ENCODE measurements around the gene ANTXR2.

Gene ANTXR2

DNA sequence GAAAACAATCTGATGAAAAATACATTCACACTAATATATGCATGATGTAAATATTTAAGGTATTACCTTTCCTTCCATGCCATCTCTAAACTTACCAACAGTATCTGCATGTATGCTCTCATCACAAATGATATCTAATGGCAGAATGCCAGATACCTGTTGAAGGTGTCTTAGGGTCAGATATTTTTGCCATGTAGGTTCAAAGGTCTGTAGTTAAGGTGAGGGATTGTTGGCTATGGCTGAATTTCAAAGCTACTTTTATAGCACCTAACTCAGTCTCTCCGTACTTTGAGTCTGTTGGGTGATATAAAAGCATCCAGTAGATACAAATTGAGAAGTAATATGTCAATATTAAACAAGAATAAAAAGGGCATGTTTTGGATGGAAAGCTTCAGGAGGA is 19.8 kb upstream of the ANTXR2 start:
- DNase-seq = no peak
- H3K27me3 ChIP-seq (replicated peaks; ENCODE audit: control insufficient read depth, insufficient read depth, low read length, poor library complexity, severe bottlenecking) = no peaks in the 10 kb centered on the region
- H3K4me3 ChIP-seq (ENCODE audit: insufficient read depth, low read depth, low read length, poor library complexity, severe bottlenecking) = no peak overlapping the region
- no peaks in the 10 kb centered on the region for H3K36me3 ChIP-seq (ENCODE audit: control insufficient read depth, insufficient read depth, low read length)
- H3K9me3 ChIP-seq (ENCODE audit: control insufficient read depth, low read length) = no peaks in the 10 kb centered on the region
- no peak overlapping the region for H3K27ac ChIP-seq (ENCODE audit: insufficient read depth, low read length, poor library complexity, severe bottlenecking)
- no peaks in the 10 kb centered on the region for H3K4me1 ChIP-seq (ENCODE audit: control insufficient read depth, insufficient read depth, low read length, poor library complexity, severe bottlenecking)

DNA sequence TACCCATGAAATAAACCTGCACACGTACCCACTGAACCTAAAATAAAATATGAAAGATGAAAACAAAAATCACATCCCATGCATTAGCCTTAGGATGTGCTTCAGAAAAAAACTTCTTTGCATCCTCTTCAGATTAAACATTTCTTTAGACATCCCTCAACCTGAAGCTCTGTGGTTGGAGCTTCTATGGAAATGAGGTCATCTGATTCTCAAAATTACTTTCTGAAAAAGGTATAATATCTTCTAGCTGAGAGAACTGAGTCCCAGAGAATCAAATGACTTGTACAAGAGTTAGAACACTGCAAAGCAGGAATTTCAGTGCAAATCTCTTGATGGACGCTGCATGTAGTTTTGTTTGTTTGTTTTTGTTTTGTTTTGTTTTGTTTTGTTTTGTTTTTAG is 19.1 kb upstream of the ANTXR2 start:
- H3K27ac ChIP-seq (ENCODE audit: insufficient read depth, low read length, poor library complexity, severe bottlenecking) = no peak overlapping the region
- no peaks in the 10 kb centered on the region for H3K36me3 ChIP-seq (ENCODE audit: control insufficient read depth, insufficient read depth, low read length)
- no peaks in the 10 kb centered on the region for H3K4me1 ChIP-seq (ENCODE audit: control insufficient read depth, insufficient read depth, low read length, poor library complexity, severe bottlenecking)
- no peaks in the 10 kb centered on the region for H3K9me3 ChIP-seq (ENCODE audit: control insufficient read depth, low read length)
- DNase-seq = no peak
- no peaks in the 10 kb centered on the region for H3K27me3 ChIP-seq (replicated peaks; ENCODE audit: control insufficient read depth, insufficient read depth, low read length, poor library complexity, severe bottlenecking)
- H3K4me3 ChIP-seq (ENCODE audit: insufficient read depth, low read depth, low read length, poor library complexity, severe bottlenecking) = no peak overlapping the region

DNA sequence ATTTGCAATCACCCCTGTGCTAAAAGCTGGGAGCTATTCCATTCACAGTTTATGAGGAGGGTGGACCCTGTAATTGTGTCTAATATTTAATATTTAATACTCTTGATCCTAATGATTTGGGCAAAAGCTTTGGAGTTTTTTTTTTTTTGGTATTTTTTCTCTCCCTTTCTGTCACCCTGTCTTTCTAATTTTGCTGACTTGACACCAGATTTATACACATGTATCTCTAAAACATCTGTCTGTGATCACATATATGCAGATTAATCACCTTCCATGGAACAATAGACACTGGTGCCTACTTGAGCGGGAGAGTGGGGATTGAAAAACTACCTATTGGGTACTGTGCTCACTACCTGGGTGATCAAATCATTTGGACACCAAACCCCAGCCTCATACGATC is 18.7 kb upstream of the ANTXR2 start:
- H3K4me1 ChIP-seq (ENCODE audit: control insufficient read depth, insufficient read depth, low read length, poor library complexity, severe bottlenecking) = no peaks in the 10 kb centered on the region
- no peak for DNase-seq
- H3K27me3 ChIP-seq (replicated peaks; ENCODE audit: control insufficient read depth, insufficient read depth, low read length, poor library complexity, severe bottlenecking) = no peaks in the 10 kb centered on the region
- no peaks in the 10 kb centered on the region for H3K9me3 ChIP-seq (ENCODE audit: control insufficient read depth, low read length)
- no peak overlapping the region for H3K4me3 ChIP-seq (ENCODE audit: insufficient read depth, low read depth, low read length, poor library complexity, severe bottlenecking)
- no peaks in the 10 kb centered on the region for H3K36me3 ChIP-seq (ENCODE audit: control insufficient read depth, insufficient read depth, low read length)
- no peak overlapping the region for H3K27ac ChIP-seq (ENCODE audit: insufficient read depth, low read length, poor library complexity, severe bottlenecking)

DNA sequence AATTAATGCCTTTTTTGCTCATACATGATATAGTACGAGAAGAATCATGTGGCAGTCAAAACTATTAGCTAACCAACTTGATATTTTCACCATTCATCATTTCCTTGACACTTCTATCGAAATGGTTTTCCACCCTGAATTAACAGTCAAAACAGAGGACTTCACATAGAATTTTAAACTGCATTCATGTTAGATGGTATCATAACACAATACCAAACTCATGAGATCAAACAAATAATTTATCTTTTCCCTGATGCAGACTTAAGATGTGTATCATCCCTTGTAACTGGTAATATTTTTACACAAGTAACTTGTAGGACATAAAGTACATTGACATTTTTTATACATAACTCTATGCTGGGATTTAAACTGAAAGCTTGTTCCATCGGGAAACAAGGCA is 18.2 kb upstream of the ANTXR2 start:
- H3K9me3 ChIP-seq (ENCODE audit: control insufficient read depth, low read length) = no peaks in the 10 kb centered on the region
- H3K27ac ChIP-seq (ENCODE audit: insufficient read depth, low read length, poor library complexity, severe bottlenecking) = no peak overlapping the region
- no peaks in the 10 kb centered on the region for H3K27me3 ChIP-seq (replicated peaks; ENCODE audit: control insufficient read depth, insufficient read depth, low read length, poor library complexity, severe bottlenecking)
- H3K4me1 ChIP-seq (ENCODE audit: control insufficient read depth, insufficient read depth, low read length, poor library complexity, severe bottlenecking) = no peaks in the 10 kb centered on the region
- H3K4me3 ChIP-seq (ENCODE audit: insufficient read depth, low read depth, low read length, poor library complexity, severe bottlenecking) = no peak overlapping the region
- no peak for DNase-seq
- no peaks in the 10 kb centered on the region for H3K36me3 ChIP-seq (ENCODE audit: control insufficient read depth, insufficient read depth, low read length)

DNA sequence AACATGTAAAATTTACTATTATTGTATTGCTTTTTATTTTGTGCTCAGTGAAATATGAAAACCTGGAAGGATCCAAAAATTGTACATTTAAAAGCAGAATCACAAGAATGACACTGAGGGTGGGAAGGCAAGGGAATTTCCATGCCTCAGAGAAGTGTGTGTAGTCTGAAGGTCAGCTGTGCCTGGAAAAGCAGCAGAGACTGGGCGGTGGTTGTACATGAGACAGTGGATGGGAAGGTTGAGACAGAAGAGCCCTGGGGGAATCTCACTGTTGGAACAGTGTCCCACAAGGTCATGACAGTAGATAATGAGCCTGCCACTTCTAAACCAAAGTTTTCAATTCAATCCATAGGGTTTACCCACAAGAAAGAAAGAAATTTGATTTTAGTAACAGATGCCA is 17.1 kb upstream of the ANTXR2 start:
- no peaks in the 10 kb centered on the region for H3K4me1 ChIP-seq (ENCODE audit: control insufficient read depth, insufficient read depth, low read length, poor library complexity, severe bottlenecking)
- no peaks in the 10 kb centered on the region for H3K27me3 ChIP-seq (replicated peaks; ENCODE audit: control insufficient read depth, insufficient read depth, low read length, poor library complexity, severe bottlenecking)
- no peak for DNase-seq
- H3K9me3 ChIP-seq (ENCODE audit: control insufficient read depth, low read length) = no peaks in the 10 kb centered on the region
- no peak overlapping the region for H3K27ac ChIP-seq (ENCODE audit: insufficient read depth, low read length, poor library complexity, severe bottlenecking)
- no peak overlapping the region for H3K4me3 ChIP-seq (ENCODE audit: insufficient read depth, low read depth, low read length, poor library complexity, severe bottlenecking)
- no peaks in the 10 kb centered on the region for H3K36me3 ChIP-seq (ENCODE audit: control insufficient read depth, insufficient read depth, low read length)

DNA sequence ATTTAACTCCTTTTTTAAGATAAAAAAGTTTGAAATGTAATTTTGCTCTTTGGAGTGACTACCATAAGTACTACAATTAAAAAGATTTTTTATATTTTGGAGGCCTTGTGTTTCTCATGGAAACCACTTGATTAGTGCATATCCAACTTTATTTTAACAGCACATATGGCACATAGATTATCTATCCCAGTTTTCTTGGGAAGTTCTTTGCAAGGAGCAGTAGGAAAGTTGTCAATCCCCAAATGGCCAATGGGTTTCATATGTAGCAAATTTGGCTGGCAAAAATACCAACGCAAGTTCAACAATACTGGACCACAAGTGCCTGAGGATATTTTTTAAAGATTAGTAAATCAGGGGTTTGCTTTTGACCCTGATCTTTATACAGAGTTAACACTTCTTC is 15.4 kb upstream of the ANTXR2 start:
- H3K9me3 ChIP-seq (ENCODE audit: control insufficient read depth, low read length) = no peaks in the 10 kb centered on the region
- no peaks in the 10 kb centered on the region for H3K27me3 ChIP-seq (replicated peaks; ENCODE audit: control insufficient read depth, insufficient read depth, low read length, poor library complexity, severe bottlenecking)
- DNase-seq = no peak

DNA sequence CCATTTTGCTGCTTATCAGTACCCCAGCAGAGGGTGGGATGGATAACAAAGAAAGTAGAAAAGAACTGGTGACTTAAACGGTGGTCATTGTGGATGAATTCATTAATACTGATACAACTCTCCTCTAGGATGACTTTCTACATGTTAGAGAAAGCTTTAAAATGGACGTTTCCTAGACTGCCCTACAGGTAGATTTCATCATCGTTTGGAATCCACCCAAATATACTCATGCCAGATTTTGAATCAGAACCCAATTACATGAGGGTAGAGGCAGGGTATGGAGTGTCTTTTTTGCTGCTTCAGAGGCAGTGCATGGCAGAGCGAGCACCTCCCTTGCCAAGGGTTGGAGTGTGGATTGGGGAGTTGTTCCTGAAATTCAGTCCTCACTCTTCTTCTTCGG is 13.3 kb upstream of the ANTXR2 start:
- no peak for DNase-seq
- no peaks in the 10 kb centered on the region for H3K36me3 ChIP-seq (ENCODE audit: control insufficient read depth, insufficient read depth, low read length)
- no peak overlapping the region for H3K4me3 ChIP-seq (ENCODE audit: insufficient read depth, low read depth, low read length, poor library complexity, severe bottlenecking)
- H3K4me1 ChIP-seq (ENCODE audit: control insufficient read depth, insufficient read depth, low read length, poor library complexity, severe bottlenecking) = no peaks in the 10 kb centered on the region
- H3K27me3 ChIP-seq (replicated peaks; ENCODE audit: control insufficient read depth, insufficient read depth, low read length, poor library complexity, severe bottlenecking) = no peaks in the 10 kb centered on the region
- no peaks in the 10 kb centered on the region for H3K9me3 ChIP-seq (ENCODE audit: control insufficient read depth, low read length)
- no peak overlapping the region for H3K27ac ChIP-seq (ENCODE audit: insufficient read depth, low read length, poor library complexity, severe bottlenecking)

More for the DNA sequence above, 15.4 kb upstream of the ANTXR2 start:
- H3K4me3 ChIP-seq (ENCODE audit: insufficient read depth, low read depth, low read length, poor library complexity, severe bottlenecking) = no peak overlapping the region
- no peaks in the 10 kb centered on the region for H3K36me3 ChIP-seq (ENCODE audit: control insufficient read depth, insufficient read depth, low read length)
- H3K4me1 ChIP-seq (ENCODE audit: control insufficient read depth, insufficient read depth, low read length, poor library complexity, severe bottlenecking) = no peaks in the 10 kb centered on the region
- H3K27ac ChIP-seq (ENCODE audit: insufficient read depth, low read length, poor library complexity, severe bottlenecking) = no peak overlapping the region

DNA sequence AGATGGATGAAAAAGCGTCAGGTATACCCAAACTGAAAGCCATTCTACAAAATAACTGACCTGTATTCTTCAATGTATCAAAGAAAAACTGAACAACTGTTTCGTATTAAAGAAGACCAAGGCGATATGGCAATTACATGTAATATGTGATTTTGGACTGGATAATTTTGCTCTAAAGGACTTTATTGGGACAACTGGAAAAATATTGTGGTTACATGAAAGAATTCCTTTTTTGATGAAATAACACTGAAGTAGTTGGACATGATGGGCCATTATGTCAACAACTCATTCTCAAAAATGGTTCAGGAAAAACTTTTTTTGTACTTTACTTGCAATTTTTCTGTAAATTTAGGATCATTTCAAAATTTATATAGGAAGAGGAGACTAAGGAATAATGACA is 12.1 kb upstream of the ANTXR2 start:
- no peak overlapping the region for H3K4me3 ChIP-seq (ENCODE audit: insufficient read depth, low read depth, low read length, poor library complexity, severe bottlenecking)
- H3K9me3 ChIP-seq (ENCODE audit: control insufficient read depth, low read length) = no peaks in the 10 kb centered on the region
- no peak for DNase-seq
- no peaks in the 10 kb centered on the region for H3K36me3 ChIP-seq (ENCODE audit: control insufficient read depth, insufficient read depth, low read length)
- no peaks in the 10 kb centered on the region for H3K4me1 ChIP-seq (ENCODE audit: control insufficient read depth, insufficient read depth, low read length, poor library complexity, severe bottlenecking)
- H3K27ac ChIP-seq (ENCODE audit: insufficient read depth, low read length, poor library complexity, severe bottlenecking) = no peak overlapping the region
- no peaks in the 10 kb centered on the region for H3K27me3 ChIP-seq (replicated peaks; ENCODE audit: control insufficient read depth, insufficient read depth, low read length, poor library complexity, severe bottlenecking)

DNA sequence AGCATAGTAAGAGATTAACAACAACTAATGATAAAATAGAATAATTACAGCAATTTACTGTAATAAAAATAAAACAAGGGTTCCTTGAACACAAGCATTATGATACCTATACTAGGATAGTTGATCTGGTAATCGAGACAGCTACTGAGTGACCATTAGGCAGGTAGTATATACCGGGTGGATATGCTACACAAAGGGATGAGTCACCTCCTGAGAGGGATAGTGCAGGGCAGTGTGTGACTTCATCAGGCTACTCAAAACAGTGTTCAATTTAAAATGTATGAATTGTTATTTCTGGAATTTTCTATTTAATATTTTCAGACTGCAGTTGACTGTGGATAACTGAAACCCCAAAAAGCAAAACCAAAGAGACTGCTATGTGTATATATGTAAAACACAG is 9.7 kb upstream of the ANTXR2 start:
- no peaks in the 10 kb centered on the region for H3K36me3 ChIP-seq (ENCODE audit: control insufficient read depth, insufficient read depth, low read length)
- DNase-seq = no peak
- no peaks in the 10 kb centered on the region for H3K27me3 ChIP-seq (replicated peaks; ENCODE audit: control insufficient read depth, insufficient read depth, low read length, poor library complexity, severe bottlenecking)
- H3K4me1 ChIP-seq (ENCODE audit: control insufficient read depth, insufficient read depth, low read length, poor library complexity, severe bottlenecking) = no peaks in the 10 kb centered on the region
- H3K9me3 ChIP-seq (ENCODE audit: control insufficient read depth, low read length) = no peaks in the 10 kb centered on the region
- no peak overlapping the region for H3K4me3 ChIP-seq (ENCODE audit: insufficient read depth, low read depth, low read length, poor library complexity, severe bottlenecking)
- no peak overlapping the region for H3K27ac ChIP-seq (ENCODE audit: insufficient read depth, low read length, poor library complexity, severe bottlenecking)

DNA sequence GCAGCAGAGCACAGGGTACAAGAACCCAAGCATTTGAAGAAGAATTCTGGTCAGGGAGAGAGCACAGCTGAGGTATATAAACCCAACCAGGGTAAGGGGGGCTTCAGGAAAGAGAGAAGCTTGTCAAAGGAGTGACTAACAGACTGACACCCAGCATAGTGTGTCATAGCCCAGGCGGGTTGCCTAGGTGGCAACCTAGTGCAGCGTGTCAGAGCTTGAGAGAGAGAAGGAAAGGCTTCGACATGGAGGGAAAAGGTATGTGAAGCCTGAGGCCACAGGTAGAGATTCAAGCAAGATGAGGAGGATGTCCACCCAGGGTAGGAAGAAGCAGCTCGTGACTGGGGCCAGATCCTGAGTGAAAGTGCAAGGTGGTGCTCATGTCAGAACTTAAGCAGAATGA is 8.5 kb upstream of the ANTXR2 start:
- Histone ChIP-seq H3K9me3 (ENCODE audit: control insufficient read depth, low read length) (no peaks in the 10 kb centered on the region), H3K27ac (ENCODE audit: insufficient read depth, low read length, poor library complexity, severe bottlenecking) (no peak overlapping the region), H3K27me3 (replicated peaks; ENCODE audit: control insufficient read depth, insufficient read depth, low read length, poor library complexity, severe bottlenecking) (no peaks in the 10 kb centered on the region), H3K4me3 (ENCODE audit: insufficient read depth, low read depth, low read length, poor library complexity, severe bottlenecking) (no peak overlapping the region), H3K36me3 (ENCODE audit: control insufficient read depth, insufficient read depth, low read length) (no peaks in the 10 kb centered on the region), H3K4me1 (ENCODE audit: control insufficient read depth, insufficient read depth, low read length, poor library complexity, severe bottlenecking) (no peaks in the 10 kb centered on the region)
- no peak for DNase-seq

Measured in effector memory CD4-positive, alpha-beta T cell (primary cell).